ENCODE results near the gene ALX3. TPM values are rescaled to one million over a fixed set of nuclear protein-coding genes. Genes with fewer than 3 reads are reported as not detected.
"Not testable (repeated sequence)": the region's sequence is repeated elsewhere in the genome, so short reads cannot be mapped to it uniquely, and the experiment has no call there.

Gene ALX3
- total RNA-seq, 1 donor from 2014 or later = not detected

- H3K4me1 ChIP-seq = peaks cover 30% of the 10 kb centered on the region
- intact Hi-C loops (cut with micrococcal nuclease) = no loop called here
- peak overlapping the region; percentile 79 for H3K4me3 ChIP-seq
- H3K27me3 ChIP-seq (ENCODE audit: low read depth) = peaks cover 86% of the 10 kb centered on the region
- no peaks in the 10 kb centered on the region for H3K36me3 ChIP-seq
- H3K9me3 ChIP-seq (replicated peaks) = no peaks in the 10 kb centered on the region
- H3K27ac ChIP-seq (replicated peaks) = peak overlapping the region; percentile 78
- no peak for DNase-seq
- no peak for TF ChIP-seq CTCF (IDR thresholded peaks at IDR 0.05; ENCODE audit: borderline replicate concordance)
These were observed 13.4 kb upstream of the ALX3 start for GRCh38 chr1:110083866-110084226.

GRCh38 chr1:110083061-110083865, 12.8 kb upstream of the ALX3 start:
- Histone ChIP-seq H3K27ac (replicated peaks) (no peak overlapping the region), H3K9me3 (replicated peaks) (no peaks in the 10 kb centered on the region), H3K4me1 (peaks cover 25% of the 10 kb centered on the region), H3K36me3 (no peaks in the 10 kb centered on the region), H3K4me3 (peak overlapping the region; percentile 79), H3K27me3 (ENCODE audit: low read depth) (peaks cover 86% of the 10 kb centered on the region)
- no peak for DNase-seq
- TF ChIP-seq CTCF (IDR thresholded peaks at IDR 0.05; ENCODE audit: borderline replicate concordance) = no peak
- intact Hi-C loops (cut with micrococcal nuclease) = no loop called here

GRCh38 chr1:110082477-110082876, 12.0 kb upstream of the ALX3 start:
- intact Hi-C loops (cut with micrococcal nuclease) = no loop called here
- Histone ChIP-seq H3K4me1 (peaks cover 23% of the 10 kb centered on the region), H3K9me3 (replicated peaks) (no peaks in the 10 kb centered on the region), H3K4me3 (no peak overlapping the region), H3K36me3 (no peaks in the 10 kb centered on the region), H3K27ac (replicated peaks) (no peak overlapping the region), H3K27me3 (ENCODE audit: low read depth) (peaks cover 89% of the 10 kb centered on the region)
- no peak for DNase-seq
- no peak for TF ChIP-seq CTCF (IDR thresholded peaks at IDR 0.05; ENCODE audit: borderline replicate concordance)

- H3K9me3 ChIP-seq (replicated peaks) = no peaks in the 10 kb centered on the region
- H3K27me3 ChIP-seq (ENCODE audit: low read depth) = peaks cover 89% of the 10 kb centered on the region
- H3K4me1 ChIP-seq = peaks cover 23% of the 10 kb centered on the region
- H3K36me3 ChIP-seq = no peaks in the 10 kb centered on the region
- no peak overlapping the region for H3K27ac ChIP-seq (replicated peaks)
- intact Hi-C loops (cut with micrococcal nuclease) = no loop called here
- H3K4me3 ChIP-seq = no peak overlapping the region
- DNase-seq = no peak
- TF ChIP-seq CTCF (IDR thresholded peaks at IDR 0.05; ENCODE audit: borderline replicate concordance) = no peak
These were observed 10.6 kb upstream of the ALX3 start for GRCh38 chr1:110081061-110081460.

- DNase-seq; H3K4me3 ChIP-seq; H3K27ac ChIP-seq (replicated peaks); H3K9me3 ChIP-seq (replicated peaks); H3K36me3 ChIP-seq; intact Hi-C loops (cut with micrococcal nuclease): not testable (repeated sequence)
- peaks cover 89% of the 10 kb centered on the region for H3K27me3 ChIP-seq (ENCODE audit: low read depth)
- H3K4me1 ChIP-seq = peaks cover 20% of the 10 kb centered on the region
These were observed 9.5 kb upstream of the ALX3 start for GRCh38 chr1:110079995-110080394.

- intact Hi-C loops (cut with micrococcal nuclease) = no loop called here
- H3K36me3 ChIP-seq = no peaks in the 10 kb centered on the region
- peaks cover 89% of the 10 kb centered on the region for H3K27me3 ChIP-seq (ENCODE audit: low read depth)
- H3K9me3 ChIP-seq (replicated peaks) = no peaks in the 10 kb centered on the region
- no peak overlapping the region for H3K4me3 ChIP-seq
- no peak overlapping the region for H3K27ac ChIP-seq (replicated peaks)
- DNase-seq = no peak
- TF ChIP-seq CTCF (IDR thresholded peaks at IDR 0.05; ENCODE audit: borderline replicate concordance) = no peak
- H3K4me1 ChIP-seq = no peaks in the 10 kb centered on the region
These were observed 6.5 kb upstream of the ALX3 start for GRCh38 chr1:110076789-110077500.
